Type B pancreatic cell (in vitro differentiated cells): ENCODE measurements around the gene TBC1D22A. TPM values are rescaled to one million over a fixed set of nuclear protein-coding genes. Genes with fewer than 3 reads are reported as not detected.

Experiments
- DNase-seq: peaks from one replicate; pipeline ENCODE4 v3.0.0; 2021; ENCODE audit warnings: mixed read lengths; ENCODE audit not compliant: unreplicated experiment; ENCODE audit errors: extremely low spot score
- H3K27ac Mint-ChIP-seq: 2 replicates; pipeline ENCODE4 v1.8.0; 2021; ENCODE audit warnings: mild to moderate bottlenecking, mixed read lengths
- H3K27me3 Mint-ChIP-seq: 2 replicates; pipeline ENCODE4 v1.8.0; 2021; ENCODE audit warnings: mixed read lengths
- H3K36me3 Mint-ChIP-seq: 2 replicates; pipeline ENCODE4 v1.8.0; 2021; ENCODE audit warnings: mixed read lengths
- H3K4me1 Mint-ChIP-seq: one replicate; pipeline ENCODE4 v1.8.0; 2021; ENCODE audit warnings: mixed read lengths; ENCODE audit not compliant: unreplicated experiment
- H3K4me3 Mint-ChIP-seq: 2 replicates; pipeline ENCODE4 v1.8.0; 2021; ENCODE audit warnings: mild to moderate bottlenecking, mixed read lengths
- H3K9me3 Mint-ChIP-seq: 2 replicates; pipeline ENCODE4 v1.8.0; 2021; ENCODE audit warnings: mixed read lengths
- CTCF ChIP-seq: fragments of 200-600 bp; sonication (generic); conservative IDR thresholded peaks from 2 replicates; pipeline ENCODE4 v1.5.0; 2021; ENCODE audit warnings: antibody characterized with exemption, mild to moderate bottlenecking
- total RNA-seq: library from RNA; stranded (reverse); gene quantifications from 2 replicates; pipeline ENCODE4 v1.2.1, GENCODE V29; 2021; ENCODE audit warnings: low replicate concordance

TBC1D22A gene
- total RNA-seq, 1 donor from 2014 or later = 16.2 TPM

GRCh38 chr22:47062126-47062525 lies 299.7 kb downstream of the TBC1D22A start:
- H3K4me3 Mint-ChIP-seq = no peak overlapping the region
- H3K27me3 Mint-ChIP-seq = no peaks in the 10 kb centered on the region
- no peaks in the 10 kb centered on the region for H3K4me1 Mint-ChIP-seq
- peaks cover 8% of the 10 kb centered on the region for H3K36me3 Mint-ChIP-seq
- no peak for DNase-seq
- no peak overlapping the region for H3K27ac Mint-ChIP-seq
- no peaks in the 10 kb centered on the region for H3K9me3 Mint-ChIP-seq
- no peak for TF ChIP-seq CTCF

GRCh38 chr22:47063071-47063509 lies 300.6 kb downstream of the TBC1D22A start:
- no peak for DNase-seq
- Mint-ChIP-seq H3K27ac (no peak overlapping the region), H3K4me1 (no peaks in the 10 kb centered on the region), H3K9me3 (no peaks in the 10 kb centered on the region), H3K36me3 (peaks cover 4% of the 10 kb centered on the region), H3K27me3 (no peaks in the 10 kb centered on the region), H3K4me3 (no peak overlapping the region)
- no peak for TF ChIP-seq CTCF

- Mint-ChIP-seq H3K27me3 (no peaks in the 10 kb centered on the region), H3K4me3 (no peak overlapping the region), H3K36me3 (peaks cover 4% of the 10 kb centered on the region), H3K9me3 (no peaks in the 10 kb centered on the region), H3K27ac (no peak overlapping the region), H3K4me1 (no peaks in the 10 kb centered on the region)
- TF ChIP-seq CTCF = no peak
- DNase-seq = no peak
These were observed 301.2 kb downstream of the TBC1D22A start for GRCh38 chr22:47063606-47064005.

GRCh38 chr22:47064016-47064415 lies 301.6 kb downstream of the TBC1D22A start:
- H3K27ac Mint-ChIP-seq = no peak overlapping the region
- no peaks in the 10 kb centered on the region for H3K27me3 Mint-ChIP-seq
- peaks cover 4% of the 10 kb centered on the region for H3K36me3 Mint-ChIP-seq
- H3K9me3 Mint-ChIP-seq = no peaks in the 10 kb centered on the region
- no peak for DNase-seq
- H3K4me1 Mint-ChIP-seq = no peaks in the 10 kb centered on the region
- TF ChIP-seq CTCF = no peak
- no peak overlapping the region for H3K4me3 Mint-ChIP-seq

- no peak overlapping the region for H3K27ac Mint-ChIP-seq
- H3K4me3 Mint-ChIP-seq = no peak overlapping the region
- no peaks in the 10 kb centered on the region for H3K9me3 Mint-ChIP-seq
- no peaks in the 10 kb centered on the region for H3K27me3 Mint-ChIP-seq
- H3K36me3 Mint-ChIP-seq = peaks cover 4% of the 10 kb centered on the region
- no peak for DNase-seq
- no peaks in the 10 kb centered on the region for H3K4me1 Mint-ChIP-seq
- no peak for TF ChIP-seq CTCF
These were observed 302.0 kb downstream of the TBC1D22A start for GRCh38 chr22:47064416-47064815.
